HG03442 (cell line): Measurements from ENCODE around the gene PLEKHH3.
"Not testable (repeated sequence)": the region's sequence is repeated elsewhere in the genome, so short reads cannot be mapped to it uniquely, and the experiment has no call there.

ENCODE experiments used
- ATAC-seq: cut with Tn5 transposase; IDR thresholded peaks from one replicate; pipeline ENCODE4 v1.9.1; 2021; ENCODE audit warnings: mild to moderate bottlenecking, moderate library complexity; ENCODE audit not compliant: unreplicated experiment

PLEKHH3 gene

DNA sequence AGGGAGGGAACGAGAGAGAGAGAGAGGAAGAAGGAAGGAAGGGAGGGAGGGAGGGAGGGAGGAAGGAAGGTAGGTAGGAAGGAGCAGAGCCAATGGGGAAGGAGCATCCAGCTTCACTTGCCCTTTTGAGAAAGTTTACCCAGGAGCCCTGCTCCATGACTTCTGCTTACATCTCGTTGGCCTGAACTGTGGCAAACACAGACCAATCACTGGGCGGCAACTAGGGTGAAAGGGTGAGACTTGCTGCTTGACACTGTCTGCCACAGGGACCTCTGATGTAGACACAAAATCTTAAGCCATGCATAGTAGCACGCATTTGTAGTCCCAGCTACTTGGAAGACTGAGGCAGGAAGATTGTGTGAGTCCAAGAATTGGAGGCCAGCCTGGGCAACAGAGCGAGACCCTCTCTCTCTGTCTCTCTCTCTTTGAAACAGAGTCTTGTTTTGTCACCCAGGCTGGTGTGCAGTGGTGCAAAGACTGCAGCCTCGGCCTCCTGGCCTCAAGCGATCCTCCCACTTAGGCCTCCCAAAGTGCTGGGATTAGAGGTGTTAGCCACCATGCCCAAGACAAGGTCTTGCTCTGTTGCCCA, 37.2 kb downstream of the PLEKHH3 start:
- ATAC-seq, result no peak

DNA sequence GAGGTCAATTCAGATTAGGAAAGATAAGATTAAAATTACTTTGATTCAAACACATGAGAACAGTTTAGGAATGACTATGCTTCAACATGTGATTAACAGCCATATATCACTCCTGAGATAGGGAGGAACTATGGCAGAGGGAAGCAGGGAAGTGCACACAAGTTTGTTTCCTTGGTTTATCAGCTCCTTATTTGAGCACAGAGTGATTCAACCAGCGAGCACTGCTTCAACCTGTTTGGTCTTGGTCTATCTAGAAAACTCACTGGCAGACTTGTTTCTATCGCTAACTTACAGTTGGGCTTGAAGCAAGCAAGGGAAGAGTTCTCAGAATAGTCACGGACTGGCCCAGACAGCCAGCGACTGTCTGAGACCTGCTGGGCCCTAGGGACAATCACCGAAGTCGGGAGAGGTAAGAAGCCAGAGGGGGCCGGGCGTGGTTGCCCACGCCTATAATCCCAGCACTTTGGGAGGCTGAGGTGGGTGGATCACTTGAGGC, 43.8 kb downstream of the PLEKHH3 start:
- no peak for ATAC-seq

DNA sequence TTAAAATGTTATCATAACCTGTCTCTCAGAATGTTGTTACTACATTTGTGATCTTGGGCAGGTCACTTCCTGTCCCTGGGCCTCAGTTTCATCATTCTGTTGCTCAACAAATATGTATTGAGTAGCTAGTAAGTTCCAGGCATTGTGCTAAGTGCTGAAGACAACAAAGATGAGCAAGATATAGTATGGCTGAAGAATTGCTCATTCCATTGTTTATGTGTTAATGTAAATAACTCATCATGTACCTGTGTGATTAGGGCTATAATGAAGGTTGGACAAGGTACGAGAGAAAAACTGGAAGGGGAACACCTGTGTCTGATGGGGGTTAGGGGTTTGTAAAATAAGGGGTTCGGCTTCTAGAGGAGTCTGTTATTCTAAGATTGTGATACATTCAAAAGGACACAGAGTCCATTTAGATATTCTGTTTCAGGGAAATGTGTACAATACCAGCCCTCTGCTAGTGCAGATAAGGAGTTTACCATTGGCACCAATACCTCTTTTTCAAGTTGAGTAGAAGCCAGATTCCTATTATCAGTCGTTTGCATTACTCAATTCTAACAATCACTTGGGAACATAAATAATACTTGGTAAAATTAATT, 47.3 kb downstream of the PLEKHH3 start:
- ATAC-seq, result no peak

DNA sequence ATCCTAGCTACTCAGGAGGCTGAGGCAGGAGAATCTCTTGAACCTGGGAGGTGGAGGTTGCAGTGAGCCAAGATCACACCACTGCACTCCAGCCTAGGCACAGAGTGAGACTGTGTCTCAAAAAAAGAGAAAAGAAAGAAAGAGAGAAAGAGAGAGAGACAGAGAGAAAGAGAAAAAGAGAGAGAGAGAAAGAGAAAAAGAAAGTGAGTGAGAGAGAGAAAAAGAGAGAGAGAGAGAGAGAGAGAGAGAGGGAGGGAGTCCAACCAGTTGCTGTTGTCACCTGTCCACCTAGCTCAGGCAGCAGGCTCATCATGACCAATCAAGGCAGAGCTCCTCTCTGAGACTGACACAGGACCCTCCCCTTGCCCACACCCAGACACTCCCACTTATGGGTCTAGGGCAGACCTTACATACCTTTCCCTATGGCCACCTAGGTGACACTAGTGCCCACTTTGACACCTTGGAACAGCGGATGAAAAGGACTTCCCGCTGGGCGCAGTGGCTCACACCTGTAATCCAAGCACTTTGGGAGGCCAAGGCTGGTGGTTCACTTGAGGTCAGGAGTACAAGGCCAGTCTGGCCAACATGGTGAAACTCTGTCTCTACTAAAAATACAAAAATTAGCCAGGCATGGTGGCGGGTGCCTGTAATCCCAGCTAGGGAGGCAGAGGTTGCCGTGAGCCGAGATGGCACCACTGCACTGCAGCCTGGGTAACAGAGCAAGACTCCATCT, 49.6 kb downstream of the PLEKHH3 start:
- not testable (repeated sequence) for ATAC-seq

DNA sequence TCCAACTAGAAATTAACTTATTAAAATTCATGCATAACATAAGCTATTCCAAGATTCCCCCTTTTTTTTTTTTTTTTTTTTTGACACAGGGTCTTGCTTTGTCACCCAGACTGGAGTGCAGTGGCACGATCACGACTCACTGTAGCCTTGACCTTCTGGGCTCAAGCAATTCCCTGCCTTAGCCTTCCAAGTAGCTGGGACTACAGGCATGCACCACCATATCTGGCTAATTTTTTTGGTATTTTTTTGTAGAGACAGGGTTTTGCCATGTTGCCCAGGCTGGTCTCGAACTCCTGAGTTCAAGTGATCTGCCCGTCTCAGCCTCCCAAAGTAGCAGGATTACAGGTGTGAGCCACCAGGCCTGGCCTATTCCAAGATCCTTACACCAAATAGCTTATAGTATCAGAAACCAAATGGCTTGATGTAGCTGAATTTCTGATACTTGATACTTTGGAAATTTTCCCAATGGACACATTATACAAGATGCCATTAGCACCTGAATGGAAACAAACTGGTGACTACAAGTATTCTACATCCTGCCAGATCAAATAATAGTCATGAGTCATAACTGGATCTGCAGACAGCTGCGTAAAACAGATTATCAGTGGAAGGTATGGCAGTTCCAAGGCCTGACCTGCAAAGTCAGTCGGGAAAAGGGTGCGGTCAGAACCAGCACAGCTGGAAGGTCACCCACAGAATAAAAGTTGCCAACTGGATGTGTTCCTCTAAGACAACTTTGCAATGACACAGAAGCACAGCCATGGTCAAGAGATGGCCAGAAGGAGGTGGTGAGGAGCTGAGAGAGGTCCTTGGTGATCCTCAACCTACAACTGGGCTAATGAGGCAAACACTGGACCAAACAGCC, 52.8 kb downstream of the PLEKHH3 start:
- no peak for ATAC-seq

DNA sequence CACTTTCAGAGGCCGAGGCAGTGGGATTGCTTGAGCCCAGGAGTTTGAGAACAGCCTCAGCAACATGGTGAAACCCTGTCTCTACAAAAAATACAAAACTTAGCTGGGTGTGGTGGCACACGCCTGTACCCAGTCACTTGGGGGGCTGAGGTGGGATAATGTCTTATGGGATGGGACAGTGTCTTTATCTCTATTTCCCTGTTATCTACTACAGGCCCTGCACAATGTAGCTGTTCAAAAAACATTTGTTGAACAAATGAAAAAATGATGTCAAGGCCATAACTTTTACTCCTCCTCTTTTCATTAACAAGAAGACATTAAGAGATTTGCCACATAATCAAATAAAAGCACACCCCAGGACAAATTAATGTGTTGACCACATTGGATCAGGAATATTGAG, 53.5 kb downstream of the PLEKHH3 start:
- no peak for ATAC-seq

DNA sequence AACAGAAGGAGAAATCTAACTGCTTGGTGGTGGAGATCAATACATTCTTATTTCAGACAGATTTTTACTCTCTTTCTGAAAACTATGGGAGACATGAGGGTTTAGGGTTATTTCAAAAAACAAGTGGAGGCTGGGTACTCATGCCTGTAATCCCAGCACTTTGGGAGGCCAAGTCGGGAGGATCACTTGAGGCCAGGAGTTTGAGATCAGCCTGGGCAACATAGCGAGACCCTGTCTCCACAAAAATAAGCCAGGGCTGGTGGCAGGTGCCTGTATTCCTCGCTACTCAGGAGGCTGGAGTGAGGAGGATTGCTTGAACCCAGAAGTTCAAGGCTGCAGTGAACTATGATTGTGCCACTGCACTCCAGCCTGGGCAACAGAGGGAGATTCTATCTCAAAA, 54.8 kb downstream of the PLEKHH3 start:
- not testable (repeated sequence) for ATAC-seq

DNA sequence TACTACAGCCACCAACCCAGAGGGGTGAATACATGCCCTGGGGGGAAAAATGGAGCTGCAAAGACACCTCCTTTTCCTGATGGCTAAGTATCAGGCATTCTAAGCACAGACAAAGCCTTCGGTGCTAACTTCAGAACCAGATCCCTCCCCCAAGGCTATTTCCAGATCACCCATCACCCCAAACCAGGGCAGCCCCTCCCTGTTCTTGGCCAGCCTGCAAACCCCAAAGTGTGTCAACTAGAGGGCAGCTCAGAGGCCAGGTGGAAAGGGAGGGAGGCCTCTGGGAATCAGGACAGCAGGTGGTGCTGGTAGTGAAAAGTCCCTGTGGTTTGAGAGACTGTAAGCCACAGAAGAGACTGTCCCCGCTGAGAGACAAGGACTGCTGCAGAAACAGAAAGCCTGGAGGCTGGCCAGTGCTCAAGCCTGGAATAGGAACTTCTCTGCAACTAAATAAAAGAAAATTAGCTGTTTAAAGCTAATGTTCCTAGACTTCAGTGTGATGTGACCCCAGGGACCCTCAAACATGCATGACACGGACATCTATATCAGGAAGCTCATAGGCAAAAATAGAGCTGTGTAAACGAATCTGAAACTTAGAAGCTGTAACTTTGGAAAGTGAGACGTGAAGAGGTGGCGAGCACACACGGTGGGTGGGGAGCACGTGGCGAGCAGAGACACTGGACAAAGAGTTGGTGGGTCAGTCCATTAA, 58.2 kb downstream of the PLEKHH3 start:
- peak; percentile 69 for ATAC-seq

DNA sequence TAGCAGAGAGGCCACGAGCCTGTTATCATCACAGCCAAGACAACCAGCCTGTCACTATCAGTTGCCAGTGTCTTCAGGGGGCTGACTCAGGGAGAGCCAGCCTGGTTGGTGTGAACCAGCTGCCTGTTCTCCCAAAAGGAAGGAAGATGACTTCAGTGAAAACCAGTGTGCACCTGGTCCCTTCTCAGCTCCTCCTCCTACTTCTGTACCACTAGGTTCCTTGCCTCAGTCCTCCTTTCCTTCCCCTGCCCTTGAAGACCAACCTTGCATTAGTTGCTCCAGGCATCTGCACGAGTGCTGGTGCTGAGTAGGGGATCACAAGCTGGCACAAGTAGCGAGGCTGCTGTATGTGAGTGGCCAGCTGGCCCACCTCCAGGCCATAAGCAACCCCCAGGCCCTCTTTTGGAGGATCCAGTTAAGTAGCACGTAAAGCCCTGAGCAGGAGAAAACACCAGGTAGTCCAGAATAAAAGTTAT, 58.8 kb downstream of the PLEKHH3 start:
- peak; percentile 11 for ATAC-seq
